GM12878 (cell line): ENCODE data around the gene HOATZ. TPM values are rescaled to one million over a fixed set of nuclear protein-coding genes. Genes with fewer than 3 reads are reported as not detected.
A peak's percentile ranks its signal among the peaks of the same experiment; 100 is the strongest.

Source experiments
- ATAC-seq: fragments of 200-7000 bp; cut with Tn5 transposase; 3 replicates; pipeline ENCODE4 v1.9.1; 2020; ENCODE audit warnings: mild to moderate bottlenecking, moderate library complexity
- BruUV-seq: library from RNA; stranded (reverse); fragments of 400-500 nt; replicated peaks from 2 replicates; lab custom pipeline; 2021; lab: Mats Ljungman, UMichigan
- CTCF ChIA-PET: fragments of 300-600 bp; sonication (Branson Sonifier 250); formaldehyde crosslinking; extraction: SDS; loops from one replicate; lab custom pipeline; 2021; ENCODE audit warnings: inconsistent platforms; lab: Yijun Ruan, JAX
- POLR2A ChIA-PET: fragments of 350-600 bp; formaldehyde crosslinking; extraction: SDS; loops from one replicate; lab custom pipeline; 2021; ENCODE audit warnings: inconsistent platforms; lab: Charles Lee
- RAD21 ChIA-PET: fragments of 300-600 bp; sonication (Branson Sonifier 250); formaldehyde crosslinking; loops from one replicate; lab custom pipeline; 2023; ENCODE audit warnings: antibody characterized with exemption; ENCODE audit not compliant: unreplicated experiment; lab: Charles Lee
- SMC1A ChIA-PET: fragments of 300-600 bp; sonication (Branson Sonifier 250); formaldehyde crosslinking; loops from one replicate; lab custom pipeline; 2023; ENCODE audit not compliant: unreplicated experiment, uncharacterized antibody; lab: Charles Lee
- DNase-seq: peaks from one replicate; pipeline ENCODE4 v3.0.0-alpha.2; 2011; ENCODE audit warnings: low read depth, low spot score
- FAIRE-seq: peaks from 3 replicates; lab custom pipeline; 2011; peaks lifted over from hg19 to GRCh38; lab: Jason Lieb, UNC
- H2AFZ ChIP-seq: 2 replicates; pipeline ENCODE4 v1.6.0; 2011; ENCODE audit warnings: low read depth, low read length, control low read depth; ENCODE audit not compliant: control insufficient read depth
- H3K27ac ChIP-seq: 2 replicates; pipeline ENCODE4 v1.5.1; 2011; ENCODE audit warnings: control low read depth; ENCODE audit not compliant: control insufficient read depth, insufficient read depth
- H3K27me3 ChIP-seq, 2 experiments: replicated peaks in 1 of 2; 2 replicates each; pipeline versions ENCODE4 v1.6.0 to v1.6.1; 2011; ENCODE audit warnings: low read length in 1 of 2; ENCODE audit not compliant: control insufficient read depth in 2 of 2, insufficient read depth in 2 of 2
- H3K36me3 ChIP-seq, 2 experiments: 2 replicates each; pipeline ENCODE4 v1.5.1; 2011; ENCODE audit warnings: low read length in 1 of 2; ENCODE audit not compliant: control insufficient read depth in 2 of 2, insufficient read depth in 2 of 2
- H3K4me1 ChIP-seq: 2 replicates; pipeline ENCODE4 v1.6.1; 2011; ENCODE audit warnings: mild to moderate bottlenecking, low read length, moderate library complexity, mixed read lengths; ENCODE audit not compliant: control insufficient read depth, insufficient read depth
- H3K4me2 ChIP-seq: 2 replicates; pipeline ENCODE4 v1.6.0; 2011; ENCODE audit warnings: control low read depth; ENCODE audit not compliant: control insufficient read depth, insufficient read depth
- H3K4me3 ChIP-seq: fragments of 200-600 bp; sonication (generic); 2 replicates; pipeline ENCODE4 v1.5.1; 2016
- H3K79me2 ChIP-seq: 2 replicates; pipeline ENCODE4 v1.6.0; 2011; ENCODE audit warnings: low read length; ENCODE audit not compliant: control insufficient read depth, insufficient read depth
- H3K9ac ChIP-seq: 2 replicates; pipeline ENCODE4 v1.8.0; 2011; ENCODE audit warnings: low read length, control low read depth, mixed read lengths; ENCODE audit not compliant: control insufficient read depth, insufficient read depth
- H3K9me3 ChIP-seq: replicated peaks from 3 replicates; pipeline ENCODE4 v1.5.1; 2011; ENCODE audit warnings: mild to moderate bottlenecking, low read length; ENCODE audit not compliant: control insufficient read depth, insufficient read depth
- H4K20me1 ChIP-seq: 2 replicates; pipeline ENCODE4 v1.6.0; 2011; ENCODE audit not compliant: control insufficient read depth, insufficient read depth
- CHD4 ChIP-seq: fragments of 200-600 bp; sonication (generic); IDR thresholded peaks from 2 replicates; pipeline ENCODE4 v1.6.1; 2016; ENCODE audit warnings: mild to moderate bottlenecking
- E4F1 ChIP-seq: fragments of 450-650 bp; IDR thresholded peaks from 2 replicates; pipeline ENCODE4 v1.6.1; 2018; ENCODE audit warnings: borderline replicate concordance, mild to moderate bottlenecking; ENCODE audit not compliant: partially characterized antibody
- KAT2A ChIP-seq: conservative IDR thresholded peaks from 2 replicates; pipeline ENCODE4 v1.6.1; 2011; ENCODE audit warnings: low read depth, low read length; ENCODE audit not compliant: control insufficient read depth
- SUZ12 ChIP-seq: fragments of 200-600 bp; sonication (generic); IDR thresholded peaks from one replicate; pipeline ENCODE4 v1.6.1; 2018; ENCODE audit warnings: antibody characterized with exemption, mild to moderate bottlenecking; ENCODE audit not compliant: unreplicated experiment
- USF1 ChIP-seq: IDR thresholded peaks from 2 replicates; pipeline ENCODE4 v1.6.1; 2011; ENCODE audit warnings: borderline replicate concordance, low read depth, mild to moderate bottlenecking, moderate library complexity, mixed read lengths, low read length; ENCODE audit not compliant: insufficient read depth; ENCODE audit errors: extremely low read length
- ZNF384 ChIP-seq: IDR thresholded peaks from 2 replicates; pipeline ENCODE4 v1.6.1; 2012; ENCODE audit warnings: low read depth, mild to moderate bottlenecking, low read length, improper control_type of control experiment, borderline replicate concordance
- WGBS: methylation state at CpG from one replicate; pipeline ENCODE4 v1.1.6; 2016; ENCODE audit warnings: low lambda C conversion rate; ENCODE audit not compliant: insufficient replicate concordance, insufficient coverage; ENCODE audit errors: missing lambda C conversion rate; 5-methylcytosine and 5-hydroxymethylcytosine counted together
- in situ Hi-C: fragments of 300-500 bp; cut with MboI; formaldehyde crosslinking; loops from 9 replicates; pipeline ENCODE4 v1.14.3; 2018; ENCODE audit warnings: mixed read lengths
- intact Hi-C: fragments of 100-400 bp; cut with micrococcal nuclease; formaldehyde crosslinking; loops from one replicate; pipeline ENCODE4 v1.14.2; 2022; ENCODE audit not compliant: unreplicated experiment
- polyA plus RNA-seq, 11 experiments: library from polyadenylated mRNA; depleted of rRNA in 4 of 11; unstranded in 6 of 11; stranded (reverse) in 5 of 11; fragments of >200 nt; fragmentation: Nextera tagmentation in 4 of 11; fragmentation: Illumina TruSeq in 1 of 11; extraction: Ambion mirVana in 4 of 11; extraction: Trizol in 1 of 11; gene quantifications; 1 replicate in 1 of 11; 2 replicates in 10 of 11; pipeline versions ENCODE4 v1.2.1 to v1.2.3, GENCODE V29; 2011 to 2016; ENCODE audit warnings: inconsistent platforms in 2 of 11, missing spikeins in 2 of 11, low read depth in 1 of 11
- total RNA-seq, 4 experiments: library from RNA; depleted of rRNA in 3 of 4; stranded (reverse); fragments of >200 nt in 3 of 4; fragmentation: Illumina TruSeq in 1 of 4; extraction: Trizol in 1 of 4; gene quantifications; 2 replicates each; pipeline versions ENCODE4 v1.2.1 to v1.2.3, GENCODE V29; 2013 to 2021

The HOATZ gene
- total and polyA plus RNA-seq, 10 of the 15 experiments (the other 5 are each of a cell fraction or from before 2014, with no cell fraction given): 0.28 TPM; not detected in 9

- FAIRE-seq (no peak), ATAC-seq (no peak), DNase-seq (no peak)
- POLR2A ChIA-PET: no interaction called here
- in situ Hi-C loops (no loop called here), intact Hi-C loops (no loop called here)
- Histone ChIP-seq H3K27ac (no peak overlapping the region), H3K4me2 (no peak overlapping the region), H4K20me1 (no peaks in the 10 kb centered on the region; the same call in 1 of the 2 replicates), H3K4me1 (peaks cover 3% of the 10 kb centered on the region; the same call in 1 of the 2 replicates), H3K4me3 (no peak overlapping the region), H3K36me3 (no peaks in the 10 kb centered on the region), H2AFZ (no peak overlapping the region), H3K27me3 (peaks cover 7 to 34% of the 10 kb centered on the region in 2 experiments), H3K9ac (no peak overlapping the region), H3K79me2 (no peaks in the 10 kb centered on the region), H3K9me3 (no peaks in the 10 kb centered on the region; the same call in 2 of the 3 replicates)
- BruUV-seq: no TSS peak
- SMC1A ChIA-PET: no interaction called here
- 16% methylated on average over 40 of the region's 41 CpGs for WGBS
- RAD21 ChIA-PET: no interaction called here
- TF ChIP-seq SUZ12 (peak; percentile 91), ZNF384 (no peak)
- CTCF ChIA-PET: no interaction called here
These were observed 26.9 kb downstream of the HOATZ start for GRCh38 chr11:111541254-111542061.

GRCh38 chr11:111542606-111543275, 28.2 kb downstream of the HOATZ start:
- no peaks in the 10 kb centered on the region; the same call in 2 of the 3 replicates for H3K9me3 ChIP-seq
- no peak overlapping the region for H3K27ac ChIP-seq
- BruUV-seq: no TSS peak
- 50% methylated on average over 10 of the region's 10 CpGs for WGBS
- RAD21 ChIA-PET: interaction anchor here (1.2 kb wide), 1 partner anchor 10 kb away, joined by 4 read pairs; no protein-coding TSS in a partner anchor
- FAIRE-seq (no peak), ATAC-seq (no peak), DNase-seq (no peak)
- H3K9ac ChIP-seq: no peak overlapping the region
- SMC1A ChIA-PET: interaction anchor here (1.5 kb wide), 1 partner anchor 36 kb away, joined by 3 read pairs; no protein-coding TSS in a partner anchor
- no peak overlapping the region for H2AFZ ChIP-seq
- H3K79me2 ChIP-seq: no peaks in the 10 kb centered on the region
- peaks cover 7 to 37% of the 10 kb centered on the region in 2 experiments for H3K27me3 ChIP-seq
- no peaks in the 10 kb centered on the region; the same call in 1 of the 2 replicates for H4K20me1 ChIP-seq
- POLR2A ChIA-PET: no interaction called here
- H3K4me2 ChIP-seq: no peak overlapping the region
- CTCF ChIA-PET: no interaction called here
- no peaks in the 10 kb centered on the region for H3K36me3 ChIP-seq
- H3K4me1 ChIP-seq: peaks cover 3% of the 10 kb centered on the region; the same call in 1 of the 2 replicates
- no peak overlapping the region for H3K4me3 ChIP-seq
- intact Hi-C loops (no loop called here), in situ Hi-C loops (no loop called here)
- no peak for TF ChIP-seq E4F1
- TF ChIP-seq USF1: no peak
- no peak for TF ChIP-seq CHD4
- TF ChIP-seq KAT2A: no peak
